B cell (primary cell): ENCODE results near the gene HDAC7. TPM values are rescaled to one million over a fixed set of nuclear protein-coding genes. Genes with fewer than 3 reads are reported as not detected.
A peak's percentile ranks its signal among the peaks of the same experiment; 100 is the strongest.

Source experiments
- ATAC-seq: fragments of 200-7000 bp; cut with Tn5 transposase; one replicate; pipeline ENCODE4 v1.10.0; 2021; ENCODE audit warnings: low read depth, mild to moderate bottlenecking, moderate number of reproducible peaks, moderate library complexity
- CTCF ChIA-PET: fragments of 350-600 bp; sonication (Branson Sonifier 250); formaldehyde crosslinking; loops from one replicate; lab custom pipeline; 2021; ENCODE audit warnings: antibody characterized with exemption, inconsistent platforms; lab: Charles Lee
- POLR2A ChIA-PET: fragments of 350-600 bp; sonication (Branson Sonifier 250); formaldehyde crosslinking; loops from one replicate; lab custom pipeline; 2021; ENCODE audit warnings: antibody characterized with exemption; lab: Charles Lee
- DNase-seq: peaks from one replicate; pipeline ENCODE4 v3.0.0; 2013
- H2AFZ ChIP-seq: 2 replicates; pipeline ENCODE4 v1.6.1; 2012; ENCODE audit warnings: mild to moderate bottlenecking, low read depth, low read length; ENCODE audit not compliant: insufficient read depth, poor library complexity, severe bottlenecking
- H3K27ac ChIP-seq, 2 donors: 1 replicate in 1 of 2; 2 replicates in 1 of 2; pipeline ENCODE4 v1.5.1; 2012 to 2013; ENCODE audit warnings: low read length in 2 of 2, mild to moderate bottlenecking in 2 of 2, moderate library complexity in 1 of 2
- H3K27me3 ChIP-seq, 4 experiments: fragments of 200-600 bp in 1 of 4; sonication (generic) in 1 of 4; replicated peaks in 1 of 4; 1 replicate in 2 of 4; 2 replicates in 2 of 4; pipeline versions ENCODE4 v1.6.1 to v1.7.0; 2013 to 2016; ENCODE audit warnings: low read length in 3 of 4, mild to moderate bottlenecking in 2 of 4, mixed read lengths in 1 of 4, moderate library complexity in 1 of 4; ENCODE audit not compliant: insufficient read depth in 4 of 4, control insufficient read depth in 3 of 4; ENCODE audit errors: control extremely low read depth in 1 of 4
- H3K36me3 ChIP-seq, 2 experiments: replicated peaks in 1 of 2; 1 replicate in 1 of 2; 2 replicates in 1 of 2; pipeline versions ENCODE4 v1.6.1 to v1.7.1; 2013; ENCODE audit warnings: low read length in 1 of 2; ENCODE audit not compliant: insufficient read depth in 2 of 2, control insufficient read depth in 1 of 2; ENCODE audit errors: control extremely low read depth in 1 of 2, extremely low read depth in 1 of 2
- H3K4me1 ChIP-seq, 2 donors: fragments of 200-600 bp in 1 of 2; sonication (generic) in 1 of 2; 1 replicate in 1 of 2; 2 replicates in 1 of 2; pipeline versions ENCODE4 v1.5.1 to v1.6.1; 2013 to 2017; ENCODE audit warnings: low read length in 2 of 2; ENCODE audit not compliant: control insufficient read depth in 2 of 2, insufficient read depth in 2 of 2
- H3K4me2 ChIP-seq: replicated peaks from 2 replicates; pipeline ENCODE3; 2012; ENCODE audit warnings: mild to moderate bottlenecking, low read depth, low read length; ENCODE audit not compliant: poor library complexity, severe bottlenecking
- H3K4me3 ChIP-seq, 5 experiments: fragments of 200-600 bp in 1 of 5; sonication (generic) in 1 of 5; 1 replicate in 3 of 5; 2 replicates in 2 of 5; pipeline versions ENCODE4 v1.5.1 to v1.7.0; 2011 to 2016; ENCODE audit warnings: low read length in 4 of 5, mild to moderate bottlenecking in 4 of 5, low read depth in 2 of 5, control low read depth in 1 of 5, moderate library complexity in 1 of 5; ENCODE audit not compliant: insufficient read depth in 1 of 5; ENCODE audit errors: control extremely low read depth in 1 of 5, extremely low read depth in 1 of 5
- H3K79me2 ChIP-seq: fragments of 200-600 bp; sonication (generic); one replicate; pipeline ENCODE4 v1.6.0; 2016; ENCODE audit warnings: low read length; ENCODE audit not compliant: control insufficient read depth, insufficient read depth
- H3K9ac ChIP-seq: fragments of 200-600 bp; sonication (generic); 2 replicates; pipeline ENCODE4 v1.6.1; 2017; ENCODE audit warnings: mild to moderate bottlenecking, low read length, moderate library complexity
- H3K9me3 ChIP-seq, 3 donors: one replicate each; pipeline versions ENCODE4 v1.6.1 to v1.7.1; 2013; ENCODE audit warnings: low read length in 2 of 3; ENCODE audit not compliant: control insufficient read depth in 2 of 3, insufficient read depth in 1 of 3; ENCODE audit errors: control extremely low read depth in 1 of 3
- H4K20me1 ChIP-seq: 2 replicates; pipeline ENCODE4 v1.6.0; 2012; ENCODE audit warnings: mild to moderate bottlenecking, low read length; ENCODE audit not compliant: insufficient read depth, control insufficient read depth, poor library complexity, severe bottlenecking
- H3K27ac Mint-ChIP-seq: one replicate; pipeline ENCODE4 v1.8.0; 2021; ENCODE audit warnings: mixed read lengths
- H3K27me3 Mint-ChIP-seq: one replicate; pipeline ENCODE4 v1.8.0; 2021; ENCODE audit warnings: mixed read lengths
- H3K4me1 Mint-ChIP-seq: one replicate; pipeline ENCODE4 v1.8.0; 2021; ENCODE audit warnings: mixed read lengths
- H3K4me3 Mint-ChIP-seq: one replicate; pipeline ENCODE4 v1.8.0; 2021; ENCODE audit warnings: mixed read lengths
- H3K9me3 Mint-ChIP-seq: one replicate; pipeline ENCODE4 v1.8.0; 2022; ENCODE audit warnings: mixed read lengths; ENCODE audit not compliant: insufficient read depth
- CTCF ChIP-seq: fragments of 200-600 bp; IDR thresholded peaks from one replicate; pipeline ENCODE4 v1.8.0; 2022; ENCODE audit warnings: antibody characterized with exemption, mild to moderate bottlenecking
- EZH2 ChIP-seq: IDR thresholded peaks from 2 replicates; pipeline ENCODE4 v1.6.1; 2012; ENCODE audit warnings: borderline replicate concordance, low read depth, mild to moderate bottlenecking, moderate library complexity, low read length; ENCODE audit not compliant: insufficient read depth, poor library complexity, severe bottlenecking
- WGBS: methylation state at CpG from one replicate; pipeline ENCODE4 v1.1.5; 2013; ENCODE audit warnings: missing lambda C conversion rate; ENCODE audit not compliant: insufficient coverage; 5-methylcytosine and 5-hydroxymethylcytosine counted together
- intact Hi-C: fragments of 100-400 bp; cut with micrococcal nuclease; formaldehyde crosslinking; loops from one replicate; pipeline ENCODE4 v1.10.0; 2022
- polyA plus RNA-seq: library from polyadenylated mRNA; depleted of rRNA; stranded (reverse); fragments of >200 nt; gene quantifications from 2 replicates; pipeline ENCODE4 v1.2.3, GENCODE V29; 2012
- total RNA-seq, 2 donors: library from RNA; stranded (reverse); fragments of 120-200 nt in 1 of 2; gene quantifications; 1 replicate in 1 of 2; 2 replicates in 1 of 2; pipeline versions ENCODE4 v1.2.3 to v1.2.4, GENCODE V29; 2013 to 2022

The HDAC7 gene
- total and polyA plus RNA-seq, 2 donors (not counting 1 experiment from before 2014, with no cell fraction given): 87.2 to 178 TPM

DNA sequence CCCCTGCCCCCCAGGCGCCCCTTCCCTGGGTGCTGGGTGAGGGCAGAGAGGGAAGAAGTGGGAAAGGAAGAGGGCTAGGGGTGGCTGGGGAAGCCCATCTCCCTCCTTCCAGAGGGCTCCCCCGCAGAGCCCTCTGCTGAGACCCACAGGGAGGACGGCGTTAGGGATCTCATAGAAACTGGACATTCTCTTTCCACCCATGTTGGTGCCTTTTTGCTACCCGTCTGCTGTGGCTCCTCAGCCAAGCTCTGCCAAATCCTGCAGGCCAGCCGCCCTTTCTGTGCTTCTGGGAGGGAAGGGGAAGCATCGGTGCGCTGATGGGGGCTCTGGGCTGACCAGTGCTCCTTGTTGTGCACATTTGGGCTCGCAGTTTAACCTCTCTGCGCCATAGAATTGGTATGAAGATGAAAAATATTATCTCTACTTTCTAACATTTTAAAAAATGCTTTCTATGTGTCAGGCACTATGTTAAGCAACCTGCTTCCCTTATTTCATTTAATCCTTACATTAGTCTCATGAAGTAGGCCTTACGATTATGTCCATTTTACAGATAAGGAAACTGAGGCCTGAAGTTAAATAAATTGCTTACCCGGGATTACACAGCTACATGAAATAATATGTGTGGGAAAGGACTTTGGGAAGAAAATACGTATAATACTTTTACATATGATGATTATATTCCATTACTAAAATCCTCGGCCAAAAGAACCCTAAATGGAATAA lies 45.7 kb downstream of the HDAC7 start:
- no peaks in the 10 kb centered on the region for H3K27me3 ChIP-seq
- no peaks in the 10 kb centered on the region for H3K36me3 ChIP-seq
- peak overlapping the region; percentile 86 for H3K27ac Mint-ChIP-seq
- H3K4me3 ChIP-seq: peak overlapping the region in 4 of 5 experiments; percentile 23 to 75 (median 61)
- POLR2A ChIA-PET: interaction anchor here (1.0 kb wide), 1 partner anchor 62 kb away, joined by 4 read pairs; no protein-coding TSS in a partner anchor
- intact Hi-C loops: loop anchor here (1.0 to 2.0 kb wide), 3 partner anchors 15 to 69 kb away; partner anchors contain the start of gene RAPGEF3
- DNase-seq (no peak), ATAC-seq (no peak)
- 21% methylated on average over 4 of the region's 14 CpGs for WGBS
- peak overlapping the region; percentile 74 for H3K9ac ChIP-seq
- TF ChIP-seq EZH2 (no peak), CTCF (no peak)
- peaks cover 27% of the 10 kb centered on the region for H3K4me1 Mint-ChIP-seq
- peak overlapping the region; percentile 93 for H3K4me3 Mint-ChIP-seq
- CTCF ChIA-PET: interaction anchor here (2.5 to 20.0 kb wide), 6 partner anchors 17 to 122 kb away, joined by 7 to 584 read pairs (median 334); partner anchors contain the start of genes ENDOU, RAPGEF3 and RPAP3
- H3K4me1 ChIP-seq: peaks cover 6 to 27% of the 10 kb centered on the region in 2 donors
- H3K9me3 Mint-ChIP-seq: no peaks in the 10 kb centered on the region
- H3K9me3 ChIP-seq: no peaks in the 10 kb centered on the region
- peak overlapping the region; percentile 92 for H2AFZ ChIP-seq
- peaks cover 28% of the 10 kb centered on the region for H3K79me2 ChIP-seq
- H3K27ac ChIP-seq: peak overlapping the region in 1 of 2 donors; percentile 54
- H3K4me2 ChIP-seq: peak overlapping the region; percentile 84
- H3K27me3 Mint-ChIP-seq: no peaks in the 10 kb centered on the region
- peaks cover 27% of the 10 kb centered on the region for H4K20me1 ChIP-seq
